Measurements from ENCODE around the gene NUP214.

DNA sequence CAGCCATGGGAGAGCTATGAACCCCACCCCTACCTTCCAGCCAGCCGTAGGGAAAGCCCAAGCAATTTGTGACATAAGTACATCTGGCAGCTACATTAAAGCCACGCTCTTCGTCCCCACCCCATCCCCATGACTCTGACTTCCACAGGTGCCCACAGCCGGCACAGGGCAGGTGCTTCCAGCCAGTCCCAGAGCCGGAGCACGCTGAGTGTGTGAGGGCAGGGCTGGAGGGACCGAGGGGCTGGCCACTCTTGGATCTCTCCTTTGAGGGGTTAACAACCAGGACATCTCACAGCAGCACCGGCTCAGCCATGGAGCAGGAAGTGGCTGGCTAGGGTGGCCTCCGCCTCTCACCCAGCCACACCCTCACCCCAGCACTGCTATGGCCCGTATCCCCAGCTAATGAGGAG lies 153.3 kb downstream of the NUP214 start:
- TF ChIP-seq, protein P1, sequence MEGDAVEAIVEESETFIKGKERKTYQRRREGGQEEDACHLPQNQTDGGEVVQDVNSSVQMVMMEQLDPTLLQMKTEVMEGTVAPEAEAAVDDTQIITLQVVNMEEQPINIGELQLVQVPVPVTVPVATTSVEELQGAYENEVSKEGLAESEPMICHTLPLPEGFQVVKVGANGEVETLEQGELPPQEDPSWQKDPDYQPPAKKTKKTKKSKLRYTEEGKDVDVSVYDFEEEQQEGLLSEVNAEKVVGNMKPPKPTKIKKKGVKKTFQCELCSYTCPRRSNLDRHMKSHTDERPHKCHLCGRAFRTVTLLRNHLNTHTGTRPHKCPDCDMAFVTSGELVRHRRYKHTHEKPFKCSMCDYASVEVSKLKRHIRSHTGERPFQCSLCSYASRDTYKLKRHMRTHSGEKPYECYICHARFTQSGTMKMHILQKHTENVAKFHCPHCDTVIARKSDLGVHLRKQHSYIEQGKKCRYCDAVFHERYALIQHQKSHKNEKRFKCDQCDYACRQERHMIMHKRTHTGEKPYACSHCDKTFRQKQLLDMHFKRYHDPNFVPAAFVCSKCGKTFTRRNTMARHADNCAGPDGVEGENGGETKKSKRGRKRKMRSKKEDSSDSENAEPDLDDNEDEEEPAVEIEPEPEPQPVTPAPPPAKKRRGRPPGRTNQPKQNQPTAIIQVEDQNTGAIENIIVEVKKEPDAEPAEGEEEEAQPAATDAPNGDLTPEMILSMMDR (IDR thresholded peaks at IDR 0.05; ENCODE audit: insufficient read depth, low read length, poor library complexity, severe bottlenecking), result no peak
- no peak for TF ChIP-seq EZH2phosphoT487 (conservative IDR thresholded peaks at IDR 0.05; ENCODE audit: low read length)

Measured in SU-DHL-6 (cell line).